CD14-positive monocyte (primary cell): ENCODE results near the gene TAF12. TPM values are rescaled to one million over a fixed set of nuclear protein-coding genes. Genes with fewer than 3 reads are reported as not detected.

Experiments
- DNase-seq, 3 donors: peaks; one replicate each; pipeline ENCODE4 v3.0.0-alpha.2; 2011 to 2022
- H2AFZ ChIP-seq: 2 replicates; pipeline ENCODE4 v1.6.0; 2012; ENCODE audit warnings: mild to moderate bottlenecking, low read depth, low read length, inconsistent platforms; ENCODE audit not compliant: insufficient read depth, poor library complexity, severe bottlenecking
- H3K27ac ChIP-seq, 2 donors: 1 replicate in 1 of 2; 2 replicates in 1 of 2; pipeline ENCODE4 v1.5.1; 2012 to 2013; ENCODE audit warnings: low read length in 2 of 2, control low read depth in 1 of 2, inconsistent platforms in 1 of 2, low read depth in 1 of 2, mild to moderate bottlenecking in 1 of 2
- H3K27me3 ChIP-seq, 2 donors: one replicate each; pipeline versions ENCODE4 v1.6.0 to v1.6.1; 2011 to 2013; ENCODE audit warnings: low read length in 2 of 2; ENCODE audit not compliant: control insufficient read depth in 2 of 2, insufficient read depth in 2 of 2
- H3K36me3 ChIP-seq, 2 donors: replicated peaks in 1 of 2; 1 replicate in 1 of 2; 2 replicates in 1 of 2; pipeline versions ENCODE4 v1.5.1 to v1.6.1; 2012 to 2013; ENCODE audit warnings: low read length in 2 of 2, control low read depth in 1 of 2, inconsistent platforms in 1 of 2, mild to moderate bottlenecking in 1 of 2; ENCODE audit not compliant: insufficient read depth in 2 of 2, control insufficient read depth in 1 of 2
- H3K4me1 ChIP-seq, 2 donors: 1 replicate in 1 of 2; 2 replicates in 1 of 2; pipeline versions ENCODE4 v1.5.1 to v1.6.1; 2012 to 2013; ENCODE audit warnings: low read length in 2 of 2, control low read depth in 1 of 2, inconsistent platforms in 1 of 2, mild to moderate bottlenecking in 1 of 2, moderate library complexity in 1 of 2; ENCODE audit not compliant: insufficient read depth in 2 of 2, control insufficient read depth in 1 of 2
- H3K4me2 ChIP-seq: replicated peaks from 2 replicates; pipeline ENCODE3; 2012; ENCODE audit warnings: low read length, moderate library complexity, mild to moderate bottlenecking; ENCODE audit not compliant: poor library complexity, severe bottlenecking; ENCODE audit errors: extremely low read depth
- H3K4me3 ChIP-seq, 3 experiments: fragments of 200-600 bp in 1 of 3; sonication (generic) in 1 of 3; replicated peaks in 1 of 3; 1 replicate in 2 of 3; 2 replicates in 1 of 3; pipeline ENCODE4 v1.5.1; 2011 to 2013; ENCODE audit warnings: low read length in 3 of 3, mild to moderate bottlenecking in 3 of 3, control low read depth in 2 of 3, low read depth in 2 of 3, inconsistent platforms in 1 of 3, moderate library complexity in 1 of 3
- H3K79me2 ChIP-seq: 2 replicates; pipeline ENCODE4 v1.6.0; 2012; ENCODE audit warnings: mild to moderate bottlenecking, control low read depth, inconsistent platforms, low read length, moderate library complexity; ENCODE audit not compliant: insufficient read depth
- H3K9ac ChIP-seq: 2 replicates; pipeline ENCODE4 v1.6.0; 2017; ENCODE audit warnings: low read length, mild to moderate bottlenecking; ENCODE audit not compliant: insufficient read depth, poor library complexity, severe bottlenecking
- H3K9me3 ChIP-seq, 2 donors: replicated peaks in 1 of 2; 1 replicate in 1 of 2; 2 replicates in 1 of 2; pipeline versions ENCODE4 v1.5.1 to v1.6.1; 2012 to 2013; ENCODE audit warnings: low read length in 2 of 2, control low read depth in 1 of 2; ENCODE audit not compliant: control insufficient read depth in 1 of 2, insufficient read depth in 1 of 2
- H4K20me1 ChIP-seq: 2 replicates; pipeline ENCODE4 v1.6.0; 2012; ENCODE audit warnings: mild to moderate bottlenecking, low read length, control low read depth, moderate library complexity; ENCODE audit not compliant: insufficient read depth
- H3K27ac Mint-ChIP-seq, 7 donors: one replicate each; pipeline ENCODE4 v1.8.0; 2020; ENCODE audit warnings: mild to moderate bottlenecking in 7 of 7, mixed read lengths in 7 of 7, moderate library complexity in 6 of 7, inconsistent platforms in 2 of 7
- H3K27me3 Mint-ChIP-seq, 3 donors: one replicate each; pipeline ENCODE4 v1.8.0; 2021 to 2022; ENCODE audit warnings: low read depth in 3 of 3, mild to moderate bottlenecking in 3 of 3, mixed read lengths in 3 of 3, moderate library complexity in 3 of 3, inconsistent platforms in 1 of 3
- H3K36me3 Mint-ChIP-seq, 2 donors: one replicate each; pipeline ENCODE4 v1.8.0; 2020; ENCODE audit warnings: mixed read lengths in 2 of 2, inconsistent platforms in 1 of 2, mild to moderate bottlenecking in 1 of 2
- H3K4me1 Mint-ChIP-seq: one replicate; pipeline ENCODE4 v1.8.0; 2020; ENCODE audit warnings: mild to moderate bottlenecking, mixed read lengths
- H3K4me3 Mint-ChIP-seq, 2 donors: one replicate each; pipeline ENCODE4 v1.8.0; 2020; ENCODE audit warnings: mild to moderate bottlenecking in 2 of 2, mixed read lengths in 2 of 2, moderate library complexity in 1 of 2
- H3K9me3 Mint-ChIP-seq, 7 donors: one replicate each; pipeline ENCODE4 v1.8.0; 2020 to 2022; ENCODE audit warnings: mixed read lengths in 7 of 7, mild to moderate bottlenecking in 6 of 7, moderate library complexity in 6 of 7, inconsistent platforms in 2 of 7
- WGBS: methylation state at CpG from one replicate; pipeline ENCODE4 v1.1.5; 2013; ENCODE audit warnings: missing lambda C conversion rate; ENCODE audit not compliant: insufficient coverage; 5-methylcytosine and 5-hydroxymethylcytosine counted together
- intact Hi-C, 2 donors: fragments of 100-400 bp; cut with micrococcal nuclease; formaldehyde crosslinking; loops; one replicate each; pipeline versions ENCODE4 v1.15.0 to v1.15.1; 2023
- polyA plus RNA-seq, 3 donors: library from polyadenylated mRNA; depleted of rRNA in 1 of 3; unstranded in 2 of 3; stranded (reverse) in 1 of 3; fragments of 300-500 nt in 2 of 3; fragments of >200 nt in 1 of 3; fragmentation: Illumina TruSeq in 2 of 3; gene quantifications; 1 replicate in 2 of 3; 2 replicates in 1 of 3; pipeline ENCODE4 v1.2.3, GENCODE V29; 2012 to 2021
- TF ChIP-seq, protein P1 (sequence below): fragments of 200-600 bp; IDR thresholded peaks from one replicate; pipeline ENCODE4 v1.8.0; 2022; ENCODE audit warnings: antibody characterized with exemption, mild to moderate bottlenecking

TAF12 gene
- polyA plus RNA-seq, 3 donors: 36.7 to 53.7 (median 53.7) TPM

DNA sequence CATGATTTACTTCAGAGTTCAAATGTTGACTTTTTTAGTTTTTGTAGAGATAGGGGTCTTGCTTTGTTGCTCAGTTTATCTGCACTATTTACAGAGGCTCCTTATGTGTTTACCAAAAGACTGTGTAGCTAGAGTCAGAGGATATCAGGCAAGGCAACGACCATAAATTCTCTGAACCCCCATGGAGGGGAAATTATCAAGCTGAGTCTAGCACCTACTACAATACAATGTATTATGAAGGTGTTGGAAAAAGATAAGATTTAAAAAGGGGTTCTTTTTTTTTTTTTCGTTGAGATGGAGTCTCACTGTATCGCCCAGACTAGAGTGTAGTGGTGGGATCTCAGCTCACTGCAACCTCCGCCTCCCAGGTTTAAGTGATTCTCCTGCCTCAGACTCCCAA, 42.1 kb upstream of the TAF12 start:
- no CpG with 5 or more reads among the region's 4 CpGs for WGBS
- Histone ChIP-seq H3K4me2 (no peak overlapping the region), H2AFZ (no peak overlapping the region), H3K79me2 (peaks cover 11% of the 10 kb centered on the region), H3K4me1 (no peaks in the 10 kb centered on the region), H3K27me3 (no peaks in the 10 kb centered on the region), H3K4me3 (no peak overlapping the region), H3K9me3 (no peaks in the 10 kb centered on the region), H3K9ac (no peak overlapping the region), H4K20me1 (peaks cover 9% of the 10 kb centered on the region), H3K27ac (no peak overlapping the region), H3K36me3 (peaks cover 61 to 95% of the 10 kb centered on the region in 2 donors)
- intact Hi-C loops: no loop called here
- Mint-ChIP-seq H3K36me3 (peaks cover 56 to 84% of the 10 kb centered on the region in 2 donors), H3K4me3 (no peak overlapping the region), H3K27me3 (peaks cover 0 to 2% (median 0%) of the 10 kb centered on the region in 3 donors), H3K9me3 (no peaks in the 10 kb centered on the region), H3K4me1 (no peaks in the 10 kb centered on the region), H3K27ac (no peak overlapping the region)
- no peak for DNase-seq
- TF ChIP-seq, protein P1, sequence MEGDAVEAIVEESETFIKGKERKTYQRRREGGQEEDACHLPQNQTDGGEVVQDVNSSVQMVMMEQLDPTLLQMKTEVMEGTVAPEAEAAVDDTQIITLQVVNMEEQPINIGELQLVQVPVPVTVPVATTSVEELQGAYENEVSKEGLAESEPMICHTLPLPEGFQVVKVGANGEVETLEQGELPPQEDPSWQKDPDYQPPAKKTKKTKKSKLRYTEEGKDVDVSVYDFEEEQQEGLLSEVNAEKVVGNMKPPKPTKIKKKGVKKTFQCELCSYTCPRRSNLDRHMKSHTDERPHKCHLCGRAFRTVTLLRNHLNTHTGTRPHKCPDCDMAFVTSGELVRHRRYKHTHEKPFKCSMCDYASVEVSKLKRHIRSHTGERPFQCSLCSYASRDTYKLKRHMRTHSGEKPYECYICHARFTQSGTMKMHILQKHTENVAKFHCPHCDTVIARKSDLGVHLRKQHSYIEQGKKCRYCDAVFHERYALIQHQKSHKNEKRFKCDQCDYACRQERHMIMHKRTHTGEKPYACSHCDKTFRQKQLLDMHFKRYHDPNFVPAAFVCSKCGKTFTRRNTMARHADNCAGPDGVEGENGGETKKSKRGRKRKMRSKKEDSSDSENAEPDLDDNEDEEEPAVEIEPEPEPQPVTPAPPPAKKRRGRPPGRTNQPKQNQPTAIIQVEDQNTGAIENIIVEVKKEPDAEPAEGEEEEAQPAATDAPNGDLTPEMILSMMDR: no peak

DNA sequence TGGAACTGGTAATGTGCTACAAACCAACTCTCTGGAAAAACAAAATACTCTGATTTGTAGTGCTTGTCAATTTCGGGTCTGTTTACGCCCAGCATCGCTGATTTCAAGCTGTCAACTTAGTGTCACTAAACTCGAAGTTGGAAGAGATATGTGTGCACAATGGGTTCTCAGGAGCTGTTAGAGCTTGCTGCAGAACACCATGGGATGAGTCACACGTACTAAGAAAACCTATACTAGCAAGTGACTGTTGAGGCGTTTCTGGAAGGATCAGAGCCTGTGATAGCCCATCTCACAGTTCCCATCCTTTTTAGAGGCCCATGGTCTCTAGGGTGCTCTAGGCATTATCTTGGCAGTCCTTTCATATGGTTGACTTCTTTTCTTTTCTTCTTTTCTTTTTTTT, 40.0 kb upstream of the TAF12 start:
- Mint-ChIP-seq H3K4me1 (no peaks in the 10 kb centered on the region), H3K36me3 (peaks cover 53 to 70% of the 10 kb centered on the region in 2 donors)

More for the DNA sequence above, 40.0 kb upstream of the TAF12 start:
- Histone ChIP-seq H2AFZ (no peak overlapping the region), H3K9me3 (no peaks in the 10 kb centered on the region), H3K27ac (no peak overlapping the region), H3K36me3 (peaks cover 50 to 80% of the 10 kb centered on the region in 2 donors), H3K27me3 (no peaks in the 10 kb centered on the region), H3K4me3 (no peak overlapping the region), H3K9ac (no peak overlapping the region), H3K4me1 (no peaks in the 10 kb centered on the region), H3K79me2 (peaks cover 30% of the 10 kb centered on the region), H4K20me1 (peaks cover 18% of the 10 kb centered on the region), H3K4me2 (no peak overlapping the region)
- DNase-seq: no peak
- 93% methylated on average over 3 of the region's 6 CpGs for WGBS
- no peaks in the 10 kb centered on the region for H3K9me3 Mint-ChIP-seq
- H3K27me3 Mint-ChIP-seq: peaks cover 0 to 2% (median 0%) of the 10 kb centered on the region in 3 donors
- H3K4me3 Mint-ChIP-seq: no peak overlapping the region
- intact Hi-C loops: no loop called here
- H3K27ac Mint-ChIP-seq: peak overlapping the region in 1 of 7 donors; percentile 44
- TF ChIP-seq, protein P1: no peak
